GM19099 (cell line): ENCODE data around the gene ADAMTS2.

ENCODE experiments used
- POLR2A ChIP-seq: IDR thresholded peaks from 3 replicates; pipeline ENCODE4 v1.6.1; 2011; ENCODE audit warnings: low read depth; ENCODE audit not compliant: insufficient read length; ENCODE audit errors: extremely low read depth

Gene ADAMTS2

DNA sequence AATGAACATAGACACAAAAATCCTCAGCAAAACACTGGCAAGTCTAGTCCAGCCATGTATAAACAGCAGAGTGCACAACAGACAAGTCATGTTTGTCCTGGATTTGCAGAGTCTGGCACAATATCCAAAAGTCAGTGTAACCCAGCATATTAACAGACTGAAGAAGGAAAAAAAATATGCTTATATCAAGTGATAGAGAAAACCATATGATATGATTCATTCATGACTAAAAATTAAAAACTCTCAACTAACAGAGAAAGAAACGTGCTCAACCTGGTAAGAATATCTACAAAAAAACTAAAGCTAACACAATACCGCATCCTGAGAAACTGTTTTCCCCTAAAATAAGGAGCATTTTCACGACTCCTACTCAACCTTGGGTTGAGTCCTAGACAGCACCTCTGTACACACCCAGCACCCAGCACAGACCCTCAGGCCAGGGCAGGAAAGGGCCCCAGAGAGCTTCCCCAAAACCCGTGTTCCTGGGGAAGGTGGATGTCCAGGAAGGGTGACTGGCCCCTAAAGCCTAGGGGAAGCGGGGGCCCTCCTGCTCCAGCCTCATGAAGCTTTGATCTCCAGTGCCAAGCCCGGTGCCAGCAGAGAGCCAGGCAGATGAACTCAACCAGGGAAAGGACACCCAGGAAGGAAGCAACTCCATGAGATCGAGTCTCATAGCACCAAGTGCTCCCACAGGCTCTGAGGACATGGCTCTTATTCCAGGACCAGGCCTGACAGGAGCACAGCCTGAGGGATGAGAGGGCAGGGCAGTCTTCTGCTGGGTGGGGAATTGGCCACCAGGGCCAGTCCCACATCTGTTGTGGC is 38.9 kb downstream of the ADAMTS2 start:
- no peak for TF ChIP-seq POLR2A

DNA sequence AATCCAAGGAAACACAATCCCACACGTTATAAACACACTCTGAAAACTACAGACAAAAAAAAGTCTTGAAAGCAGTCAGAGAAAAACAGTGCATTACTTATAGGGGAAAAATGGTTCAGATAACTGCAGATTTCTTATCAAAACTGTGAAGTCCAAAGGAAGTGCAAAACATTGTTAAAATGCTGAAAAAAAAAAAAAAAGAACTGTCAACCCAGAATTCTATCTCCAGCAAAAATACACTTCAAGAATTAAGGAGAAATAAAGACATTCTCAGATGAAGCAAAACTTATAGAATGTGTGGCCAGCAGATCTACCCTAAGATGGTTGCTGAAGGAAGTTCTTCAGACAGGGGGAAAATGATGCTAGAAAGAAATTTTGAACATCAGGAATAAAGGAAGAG is 40.4 kb downstream of the ADAMTS2 start:
- no peak for TF ChIP-seq POLR2A

DNA sequence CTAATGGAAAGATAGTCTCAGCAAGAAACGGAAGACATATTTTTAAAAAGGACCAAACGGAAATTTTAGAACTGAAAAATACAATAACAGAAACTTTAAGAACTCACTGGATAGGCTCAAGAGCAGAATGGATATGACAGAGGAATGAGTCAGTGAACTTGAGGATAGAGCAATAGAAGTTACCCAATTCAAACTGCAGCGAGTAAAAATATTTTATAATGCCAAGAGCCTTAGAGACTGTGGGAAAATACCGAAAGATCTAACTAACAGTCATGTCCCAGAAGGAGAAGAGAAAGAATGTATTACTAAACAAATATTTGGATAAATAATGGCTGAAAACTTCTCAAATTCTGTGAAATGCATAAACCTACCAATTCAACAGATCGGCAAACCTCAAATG is 40.8 kb downstream of the ADAMTS2 start:
- no peak for TF ChIP-seq POLR2A

DNA sequence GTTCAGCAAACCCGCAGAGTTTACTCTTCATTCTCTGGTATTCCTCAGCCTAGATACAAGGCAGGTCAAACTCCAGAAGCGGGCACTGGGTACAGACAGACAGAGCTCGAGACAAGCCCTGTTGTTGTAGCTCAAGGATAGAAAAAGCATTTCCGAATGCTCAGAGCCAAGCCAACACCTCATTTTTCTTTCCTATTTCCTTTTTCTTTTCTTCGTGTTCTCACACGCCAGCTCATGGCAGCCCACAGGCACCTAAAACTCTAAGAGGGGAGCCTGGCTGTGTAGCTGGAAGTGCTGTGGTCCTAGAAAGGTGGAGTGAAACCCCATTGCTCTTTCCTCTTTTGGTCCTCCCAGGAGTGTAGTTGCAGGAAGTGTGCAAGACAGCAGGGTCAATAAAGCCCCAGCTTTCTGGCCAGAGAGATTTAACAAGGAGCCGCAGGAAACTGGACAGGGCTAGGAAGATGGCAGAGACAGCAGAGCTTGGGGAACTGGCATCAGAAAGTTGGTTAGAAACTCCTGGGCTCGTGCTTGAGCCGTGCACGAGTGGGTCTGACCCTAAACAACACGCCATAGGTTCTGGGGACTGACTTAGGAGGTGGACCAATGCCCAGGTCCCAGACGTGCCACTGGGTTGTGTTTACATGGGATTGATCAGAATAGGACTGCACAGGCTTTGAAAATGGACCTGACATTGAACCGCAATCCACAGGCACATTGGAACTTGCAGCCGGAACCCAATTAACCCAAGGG is 41.6 kb downstream of the ADAMTS2 start:
- TF ChIP-seq POLR2A, result no peak

DNA sequence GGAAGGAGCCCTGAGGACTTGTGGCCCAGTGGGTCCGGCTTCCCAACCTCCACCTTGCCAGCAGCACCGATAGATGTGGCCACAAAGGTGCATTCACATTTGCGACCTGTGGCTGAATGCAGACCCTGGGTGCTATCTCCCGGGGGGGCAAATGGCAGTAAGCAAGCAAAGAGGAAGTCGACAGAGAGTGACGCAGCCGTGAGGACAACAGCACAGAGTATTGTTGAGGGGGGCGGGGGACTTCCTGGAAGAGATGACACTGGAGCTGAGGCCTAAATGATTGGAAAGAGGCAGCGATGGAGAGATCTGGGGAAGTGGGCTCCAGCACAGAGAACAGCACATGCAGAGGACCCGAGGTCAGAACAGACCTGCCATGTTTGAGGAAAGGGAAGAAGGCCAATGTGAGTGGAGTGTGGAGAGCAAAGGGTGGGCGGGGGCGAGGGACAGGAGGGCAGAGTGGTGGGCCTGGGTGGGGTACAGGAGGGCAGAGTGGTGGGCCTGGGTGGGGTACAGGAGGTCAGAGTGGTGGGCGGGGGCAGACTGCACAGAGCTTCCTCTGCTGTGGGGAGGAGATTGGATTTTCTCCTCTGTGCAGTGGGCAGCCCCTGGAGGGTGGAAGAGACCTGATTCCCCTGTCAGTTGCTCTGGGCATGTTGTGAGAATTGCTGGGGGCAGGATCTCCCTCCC is 42.6 kb downstream of the ADAMTS2 start:
- TF ChIP-seq POLR2A, result no peak

DNA sequence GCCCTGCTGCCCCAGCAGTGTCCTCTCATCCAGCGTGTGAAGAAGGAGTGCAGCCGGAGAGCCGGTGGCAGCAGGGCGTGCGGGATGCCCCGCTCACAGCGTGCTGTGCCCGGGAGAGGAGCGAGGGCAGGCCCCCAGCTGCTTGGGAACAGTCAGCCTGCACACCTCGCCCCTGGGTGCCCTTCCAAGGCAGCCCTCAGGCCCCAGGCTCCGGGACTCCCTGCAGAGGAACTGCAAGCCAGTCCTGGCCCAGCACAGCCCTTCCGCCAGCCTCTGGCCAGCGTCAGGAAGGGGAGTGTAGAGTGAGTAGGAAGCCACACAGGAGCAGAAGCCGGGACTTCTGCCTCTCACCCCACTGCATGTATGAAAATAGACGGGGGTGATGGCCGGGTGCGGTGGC is 43.5 kb downstream of the ADAMTS2 start:
- TF ChIP-seq POLR2A, result no peak

DNA sequence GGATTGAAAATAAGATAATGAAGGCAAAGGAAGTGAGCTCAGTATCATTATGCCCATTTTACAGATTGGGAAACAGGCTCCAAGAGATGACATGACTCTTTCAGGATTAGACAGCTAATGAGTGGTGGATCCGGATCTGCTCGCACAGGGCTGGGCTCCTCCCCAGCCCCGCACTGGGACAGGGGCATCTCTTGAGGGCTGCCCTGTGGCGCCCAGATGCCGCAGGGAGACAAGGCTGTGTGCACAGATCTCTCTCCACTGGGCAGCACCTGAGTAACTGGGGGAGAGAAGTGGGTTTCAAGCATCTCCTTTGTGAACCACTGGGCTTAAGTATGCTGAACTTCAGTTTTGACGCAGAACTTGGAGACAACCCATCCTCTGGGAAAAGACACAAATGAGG is 43.9 kb downstream of the ADAMTS2 start:
- TF ChIP-seq POLR2A, result no peak

DNA sequence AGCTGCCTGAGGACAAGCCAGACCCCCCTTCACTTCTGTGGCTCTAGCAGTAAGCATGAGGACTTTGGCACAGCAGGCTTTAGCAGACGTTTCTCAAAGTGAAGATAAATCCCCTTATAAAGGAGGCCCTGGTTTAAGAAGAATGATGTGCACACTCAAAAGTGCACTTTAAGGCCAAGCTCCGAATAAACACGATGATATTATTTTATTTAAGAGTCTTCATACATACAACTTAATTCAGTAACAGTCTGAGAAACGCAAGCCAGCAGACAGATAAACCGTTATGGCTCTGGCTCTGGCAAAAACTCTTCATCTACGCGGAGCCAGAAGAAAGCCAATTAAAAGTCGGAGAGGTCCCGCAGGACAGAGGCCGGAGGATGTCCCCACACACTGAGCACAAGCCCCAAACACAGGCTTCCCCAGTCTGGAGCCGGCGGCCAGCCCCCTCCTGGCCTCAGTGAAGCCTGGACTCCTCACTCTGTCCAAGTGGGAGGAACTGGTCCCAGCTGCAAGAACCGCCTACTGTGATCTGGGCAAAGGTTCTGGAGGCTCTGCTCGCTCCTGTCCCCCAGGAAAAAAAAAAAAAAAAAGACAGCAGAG is 44.6 kb downstream of the ADAMTS2 start:
- TF ChIP-seq POLR2A, result no peak

DNA sequence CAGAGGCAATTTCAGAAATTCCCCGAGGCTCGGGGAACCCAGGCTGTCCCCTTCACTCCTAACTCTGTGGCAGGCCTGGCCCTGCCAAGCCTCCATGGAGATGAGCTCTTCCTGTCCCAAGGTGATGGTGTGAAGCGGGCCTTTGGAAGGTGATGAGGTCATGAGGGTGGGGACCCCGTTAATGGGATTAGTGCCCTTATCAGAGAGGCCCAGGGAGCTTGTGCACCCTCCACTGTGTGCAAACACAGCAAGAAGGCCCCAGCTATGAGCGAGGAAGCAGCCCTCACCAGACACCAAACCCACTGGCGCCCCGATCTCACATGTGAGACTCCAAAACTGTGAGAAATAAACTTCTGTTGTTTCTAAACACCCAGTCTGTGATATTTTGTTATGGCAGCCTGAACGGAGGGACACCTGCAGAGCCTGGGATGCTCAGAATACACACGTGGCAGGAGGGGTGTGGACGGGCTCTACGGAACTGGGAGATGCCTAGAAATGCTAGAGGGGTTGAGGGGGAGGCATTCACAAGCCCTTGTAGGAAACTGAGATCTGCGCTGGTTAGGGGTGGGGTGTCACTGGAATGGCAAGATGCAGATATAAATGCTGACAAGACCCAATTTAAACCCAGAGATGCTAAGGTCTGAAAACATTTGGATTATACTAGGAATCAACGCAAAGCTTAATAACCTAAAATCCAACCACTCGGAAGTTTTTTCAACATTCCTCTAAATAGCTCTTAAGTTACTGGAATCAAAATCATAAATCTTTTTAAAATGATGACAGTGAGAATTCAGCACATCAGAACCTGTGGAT is 46.9 kb downstream of the ADAMTS2 start:
- no peak for TF ChIP-seq POLR2A

DNA sequence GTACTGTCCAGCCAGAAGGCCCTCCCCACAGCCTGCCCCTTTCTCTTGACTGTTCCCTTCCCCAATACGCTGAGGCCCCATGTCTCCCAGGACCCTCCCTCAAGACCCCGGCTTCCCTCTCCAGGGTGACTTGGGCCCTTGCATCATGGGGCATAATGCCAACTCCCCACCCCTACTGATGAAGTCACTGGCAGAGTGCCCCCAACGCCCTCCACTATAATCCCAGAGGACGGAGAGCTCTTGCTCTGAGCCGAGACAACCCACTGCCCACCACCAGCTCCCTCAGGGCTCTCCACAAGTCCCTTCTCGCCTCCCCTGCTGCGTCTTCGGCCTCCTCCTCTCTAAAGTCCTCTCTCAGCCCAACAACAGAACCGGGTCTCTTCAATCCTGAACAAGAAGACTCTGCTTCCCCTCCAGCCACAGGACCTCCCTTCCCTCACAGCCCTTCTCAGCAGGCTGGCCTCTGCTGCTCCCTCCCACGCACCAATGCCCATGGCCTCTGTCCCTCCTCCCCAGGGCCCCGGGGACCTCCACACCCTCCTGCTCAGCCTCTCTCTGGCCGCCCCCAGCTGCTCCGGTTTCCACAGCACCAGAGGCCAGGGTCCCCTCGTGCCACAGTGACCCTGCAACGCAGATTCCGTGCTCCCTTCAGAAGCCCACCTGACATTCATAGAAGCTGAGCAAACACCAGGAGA is 47.6 kb downstream of the ADAMTS2 start:
- TF ChIP-seq POLR2A, result no peak

DNA sequence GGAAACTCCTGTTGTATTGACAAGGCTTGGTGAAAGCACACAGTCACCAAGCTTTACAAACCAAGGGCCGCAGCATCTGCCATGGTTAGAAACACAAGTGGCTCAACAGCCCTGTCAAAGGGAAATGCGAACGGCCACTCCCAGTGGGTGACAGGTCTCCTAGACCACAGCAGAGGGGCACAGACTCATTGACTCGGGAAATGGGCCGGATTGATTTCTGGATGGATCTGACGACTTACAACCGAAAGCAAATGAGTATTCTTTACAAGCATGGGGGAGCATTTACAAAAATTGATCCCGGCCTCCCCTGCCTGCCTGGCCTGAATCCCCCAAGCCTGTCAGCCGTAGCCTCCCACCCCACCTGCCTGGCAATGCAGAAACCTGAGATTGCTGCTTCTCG is 48.2 kb downstream of the ADAMTS2 start:
- TF ChIP-seq POLR2A, result no peak

DNA sequence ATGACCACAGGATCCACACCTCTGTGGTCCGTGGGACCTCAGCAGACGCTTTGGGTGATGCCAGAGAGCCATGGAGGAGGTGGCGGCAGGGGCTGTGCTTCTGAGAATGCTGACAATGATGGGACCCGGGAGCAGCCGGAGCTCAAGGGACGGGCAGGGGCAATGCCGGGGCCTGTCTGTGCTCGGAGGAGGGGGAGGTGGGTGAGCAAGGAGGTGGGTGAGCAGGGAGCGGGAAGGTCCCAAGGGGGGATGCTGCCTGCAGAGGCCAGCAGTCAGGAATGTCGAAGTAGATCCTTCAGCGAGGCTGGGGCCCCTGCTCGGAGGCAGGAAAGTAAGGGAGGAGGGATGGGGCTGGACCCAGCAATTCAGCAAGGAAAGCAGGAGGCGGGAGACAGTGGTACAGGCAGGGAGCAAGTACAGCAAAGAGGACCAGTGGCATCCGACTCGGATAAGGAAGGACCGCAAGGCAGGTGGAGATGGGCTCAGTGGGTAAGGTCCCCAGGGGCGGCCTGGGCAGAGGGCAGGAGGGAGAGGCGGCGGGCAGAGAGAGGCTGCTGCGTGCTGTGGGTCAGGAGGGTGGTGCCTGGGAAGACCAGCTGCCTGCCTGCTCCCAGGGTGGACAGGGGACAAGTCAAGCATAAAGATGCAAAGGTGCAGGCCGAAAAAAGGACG is 49.0 kb downstream of the ADAMTS2 start:
- no peak for TF ChIP-seq POLR2A

DNA sequence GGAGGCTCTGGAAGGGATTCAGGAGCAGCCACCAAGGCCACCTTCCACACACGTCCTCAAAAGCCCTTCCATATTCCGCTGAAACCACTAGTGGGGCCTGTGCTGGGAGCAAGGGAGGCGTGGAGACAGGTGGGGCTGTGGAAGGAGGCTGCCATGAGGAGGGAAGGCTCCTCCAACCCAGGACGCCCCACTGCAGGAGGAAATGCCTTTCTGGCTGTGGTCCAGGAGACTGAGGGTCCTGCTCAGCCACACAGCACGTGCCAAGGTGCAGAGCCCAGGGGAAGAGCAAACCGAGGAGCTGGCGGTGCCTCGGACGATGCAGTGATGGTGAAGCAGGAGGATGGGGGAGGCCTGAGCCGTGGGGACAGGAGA is 49.5 kb downstream of the ADAMTS2 start:
- no peak for TF ChIP-seq POLR2A
